HG03064 (cell line): ENCODE measurements around the gene GRAMD1B.

Experiments
- ATAC-seq: cut with Tn5 transposase; IDR thresholded peaks from one replicate; pipeline ENCODE4 v1.9.1; 2021; ENCODE audit warnings: low read depth; ENCODE audit not compliant: unreplicated experiment

Gene GRAMD1B

DNA sequence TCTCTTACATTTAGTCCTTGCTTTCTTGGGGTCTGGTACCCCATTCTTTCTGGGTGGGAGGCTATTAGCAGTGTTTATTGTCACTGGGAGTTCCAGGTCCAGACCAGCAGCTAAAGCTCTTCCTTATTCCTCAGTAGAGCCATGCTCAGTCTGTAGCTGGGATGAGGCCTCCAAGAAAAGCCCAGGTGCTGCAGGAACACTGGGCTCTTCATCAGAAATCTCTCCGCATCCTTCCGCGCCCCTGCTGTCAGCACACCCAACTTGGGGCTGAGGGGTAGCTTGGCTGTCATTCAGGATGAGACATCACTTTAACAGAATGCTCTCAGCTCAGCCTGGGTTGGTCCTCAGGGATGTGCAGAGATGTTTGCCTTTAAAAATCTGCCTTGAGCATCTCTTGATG, 97.5 kb downstream of the GRAMD1B start:
- ATAC-seq: no peak

GRCh38 chr11:123527947-123528346, 97.9 kb downstream of the GRAMD1B start:
- no peak for ATAC-seq

- ATAC-seq: no peak
Measured at GRCh38 chr11:123531325-123531724, 101.3 kb downstream of the GRAMD1B start.

GRCh38 chr11:123532131-123532530, 102.1 kb downstream of the GRAMD1B start:
- no peak for ATAC-seq

GRCh38 chr11:123535401-123535800, 105.3 kb downstream of the GRAMD1B start:
- ATAC-seq: no peak

DNA sequence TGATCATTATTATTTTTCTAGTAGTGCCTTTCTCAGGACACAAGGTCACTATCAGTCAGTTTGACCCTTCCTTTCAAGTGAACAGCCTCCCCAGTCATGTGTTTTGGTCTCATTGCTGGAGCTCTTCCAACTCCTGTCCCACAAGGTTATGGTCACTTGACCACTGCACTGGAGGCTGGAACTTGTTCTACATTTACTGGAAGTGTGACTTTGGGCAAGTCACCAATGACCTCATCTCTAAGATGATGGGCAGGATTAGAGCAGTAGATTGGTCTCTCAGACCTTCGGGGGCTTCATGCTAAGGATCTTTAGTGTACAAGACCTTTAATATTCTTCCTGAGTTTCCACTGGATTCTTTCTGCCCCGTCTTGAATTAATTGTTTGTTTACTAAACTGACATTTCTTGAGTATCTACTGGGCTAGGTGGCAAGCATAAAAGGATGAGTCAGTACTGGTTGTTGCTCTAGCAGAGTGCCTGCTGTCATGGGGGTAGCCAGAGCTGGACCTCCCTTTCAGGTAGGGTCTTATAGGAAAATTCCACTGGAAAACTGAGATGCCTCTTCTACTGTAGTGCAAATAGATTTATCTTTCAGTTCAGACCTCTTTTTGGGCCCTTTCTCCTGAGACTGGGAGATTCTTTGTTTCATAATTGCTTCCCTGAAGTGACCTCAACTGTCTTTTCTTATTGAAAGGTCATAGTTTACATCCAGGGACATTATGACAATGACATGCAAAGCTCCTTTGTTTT, 106.8 kb downstream of the GRAMD1B start:
- no peak for ATAC-seq

DNA sequence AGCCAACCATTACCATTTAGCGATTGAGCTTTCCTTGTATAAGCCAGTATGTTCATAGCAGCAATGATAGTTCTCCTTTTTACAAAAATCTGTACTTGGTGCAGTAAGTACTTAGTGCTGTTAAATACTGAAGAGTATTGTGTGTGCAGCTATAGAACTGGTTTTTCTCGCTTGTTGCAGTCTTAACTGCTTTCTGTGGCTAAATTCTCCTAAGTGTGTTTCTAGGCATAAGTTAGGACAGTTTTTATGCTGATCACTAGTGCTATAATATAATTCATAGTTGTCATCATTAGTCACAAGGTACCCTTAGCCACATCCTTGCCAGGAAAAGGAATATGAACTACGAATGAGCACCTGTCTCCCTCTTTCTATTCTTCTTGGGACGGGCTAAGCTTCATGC, 107.7 kb downstream of the GRAMD1B start:
- ATAC-seq: no peak

DNA sequence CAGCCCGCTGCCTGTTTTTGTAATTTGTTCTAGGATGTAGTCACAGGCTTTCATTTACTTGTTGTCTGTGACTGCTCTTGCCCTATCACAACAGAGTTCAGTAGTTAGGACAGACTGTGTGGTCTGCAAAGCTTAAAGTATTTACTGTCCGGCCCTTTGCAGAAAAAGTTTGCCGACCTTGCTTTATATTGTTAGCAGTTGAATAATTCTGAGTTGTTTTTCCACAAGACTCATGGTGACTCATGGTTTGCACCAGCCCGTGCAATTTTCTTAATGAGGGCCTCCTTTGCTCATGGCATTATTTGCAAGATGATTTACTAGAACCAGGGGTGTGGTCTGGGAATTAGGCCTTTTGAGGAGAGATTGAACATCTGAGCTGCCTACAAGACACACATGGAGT, 113.7 kb downstream of the GRAMD1B start:
- ATAC-seq: no peak

- no peak for ATAC-seq
Measured at GRCh38 chr11:123544631-123545375, 114.7 kb downstream of the GRAMD1B start.

GRCh38 chr11:123545726-123546270, 115.7 kb downstream of the GRAMD1B start:
- no peak for ATAC-seq

GRCh38 chr11:123546515-123546914, 116.4 kb downstream of the GRAMD1B start:
- no peak for ATAC-seq

GRCh38 chr11:123547180-123547579, 117.1 kb downstream of the GRAMD1B start:
- ATAC-seq: peak; percentile 75

DNA sequence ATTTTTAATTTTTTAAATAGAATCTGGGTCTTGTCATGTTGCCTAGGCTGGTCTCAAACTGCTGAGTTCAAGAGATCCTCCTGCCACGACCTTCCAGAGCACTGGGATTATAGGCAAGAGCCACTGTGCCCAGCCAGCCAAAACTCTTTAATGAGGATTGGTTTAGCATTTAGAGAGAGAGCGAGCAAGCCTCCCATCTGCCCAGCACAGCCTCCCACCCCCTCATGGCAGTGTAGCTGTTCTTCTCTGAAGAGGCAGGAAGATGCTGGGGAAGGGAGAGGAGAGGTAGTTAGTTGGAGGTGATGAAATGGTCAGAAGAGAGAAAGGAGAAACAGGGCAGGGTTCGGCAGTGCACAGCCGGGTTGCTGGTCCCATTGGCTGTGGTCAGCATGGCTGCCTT, 118.7 kb downstream of the GRAMD1B start:
- ATAC-seq: no peak

- no peak for ATAC-seq
Measured at GRCh38 chr11:123549926-123550917, 120.2 kb downstream of the GRAMD1B start.

DNA sequence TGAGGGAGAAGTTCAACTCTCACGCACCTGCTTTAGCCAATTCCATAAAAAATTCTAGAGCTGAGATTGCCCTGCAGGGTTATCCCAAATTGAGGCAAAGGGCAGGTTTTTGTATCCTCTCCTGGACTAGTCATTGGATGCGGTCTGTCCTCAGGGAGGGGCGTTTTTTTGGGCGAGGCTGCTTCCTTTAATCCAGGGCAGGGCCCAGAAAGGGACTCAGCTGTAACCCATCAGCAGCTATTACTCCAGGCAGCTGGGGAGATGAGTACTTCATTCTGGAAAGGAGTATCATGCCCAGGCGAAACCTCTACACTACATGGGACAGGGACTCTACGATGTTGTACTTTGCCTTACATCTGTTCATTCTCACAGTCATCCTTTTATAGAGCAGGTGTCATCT, 121.0 kb downstream of the GRAMD1B start:
- ATAC-seq: no peak

- no peak for ATAC-seq
Measured at GRCh38 chr11:123556633-123557032, 126.6 kb downstream of the GRAMD1B start.

- ATAC-seq: no peak
Measured at GRCh38 chr11:123558536-123559315, 128.7 kb downstream of the GRAMD1B start.

GRCh38 chr11:123559523-123559955, 129.5 kb downstream of the GRAMD1B start:
- no peak for ATAC-seq

DNA sequence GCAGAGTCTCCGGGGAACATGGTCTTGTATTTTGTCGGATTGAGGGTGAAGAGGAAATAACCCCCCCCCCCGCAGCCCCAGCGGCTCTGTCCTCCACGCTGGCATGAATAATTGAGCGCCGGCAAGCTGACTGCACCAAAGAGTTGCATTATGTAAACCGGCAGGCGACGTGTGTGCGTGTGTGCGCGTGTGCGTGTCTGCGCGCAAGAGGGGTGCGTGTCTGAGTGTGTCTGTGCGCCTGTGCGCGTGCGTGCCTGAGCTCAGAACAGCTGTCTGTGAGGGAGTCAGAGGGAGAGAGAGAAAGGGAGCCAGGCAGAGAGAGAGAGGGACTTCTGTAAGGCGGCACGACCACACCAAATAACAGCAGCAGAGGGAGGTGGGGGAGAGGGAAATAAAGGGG, 129.9 kb downstream of the GRAMD1B start:
- ATAC-seq: no peak

DNA sequence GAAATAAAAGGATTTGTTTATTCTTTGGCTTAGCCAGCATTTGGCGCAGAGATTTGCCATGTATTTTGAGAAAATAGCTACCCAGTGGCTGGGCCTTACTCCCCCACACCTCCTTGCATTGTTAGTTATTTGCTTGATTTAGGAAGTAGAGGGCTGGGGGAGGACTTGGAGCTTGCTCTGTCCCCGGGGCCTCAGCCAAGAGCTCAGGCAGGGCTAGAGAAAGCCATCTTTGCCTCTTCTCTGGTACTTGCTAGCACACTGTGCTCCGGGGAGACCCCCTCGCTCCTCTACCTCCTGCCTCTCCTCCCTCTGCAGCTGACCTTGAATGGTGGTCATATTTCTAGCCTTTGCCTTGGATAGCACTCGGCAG, 131.3 kb downstream of the GRAMD1B start:
- no peak for ATAC-seq
